ENCODE results near the gene TUBA4A. TPM values are rescaled to one million over a fixed set of nuclear protein-coding genes. Genes with fewer than 3 reads are reported as not detected.

Gene TUBA4A
- total and polyA plus RNA-seq, 9 of the 15 experiments (the other 6 are each of a cell fraction or from before 2014, with no cell fraction given), result 25.1 to 174 (median 42.4) TPM

DNA sequence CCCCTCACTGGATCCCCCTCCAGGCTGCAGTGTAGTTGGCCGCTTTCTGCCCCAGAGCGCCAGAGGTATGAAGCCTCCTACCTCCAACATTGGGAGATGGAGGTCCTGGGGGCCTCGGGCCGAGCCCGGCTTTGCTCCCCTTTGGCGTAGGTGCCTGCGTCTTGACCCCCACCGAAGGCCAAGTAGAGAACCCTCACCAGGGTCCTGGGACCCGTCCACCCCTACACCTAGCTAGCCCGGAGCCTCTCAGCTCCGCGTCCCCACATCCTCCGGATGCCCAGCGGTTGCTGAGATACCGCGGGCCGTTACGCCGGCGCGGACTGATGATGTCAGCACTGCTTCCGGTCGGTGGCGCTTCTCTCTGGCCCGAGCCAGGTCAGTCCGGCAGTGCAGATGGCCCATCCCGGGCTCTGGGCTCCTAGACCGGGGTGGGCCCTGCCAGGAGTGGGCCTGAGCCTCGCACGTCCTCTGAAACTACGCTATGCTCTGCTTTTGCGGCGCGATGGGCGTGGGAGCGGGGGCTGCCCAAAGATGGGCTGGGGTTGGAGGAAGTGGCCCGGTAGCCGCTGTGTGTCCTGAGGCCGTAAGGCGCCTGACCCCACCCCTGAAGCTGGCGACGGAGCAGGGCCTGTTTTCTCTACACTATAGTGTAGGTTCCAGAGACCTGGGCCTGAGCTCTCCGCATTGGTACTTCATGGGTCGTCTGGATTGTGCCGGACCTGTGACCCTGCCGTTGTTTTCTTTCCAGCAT is 8.4 kb downstream of the TUBA4A start, which contains the start of the genes GLB1L and STK16 (continued):
- TF ChIP-seq, protein P1, sequence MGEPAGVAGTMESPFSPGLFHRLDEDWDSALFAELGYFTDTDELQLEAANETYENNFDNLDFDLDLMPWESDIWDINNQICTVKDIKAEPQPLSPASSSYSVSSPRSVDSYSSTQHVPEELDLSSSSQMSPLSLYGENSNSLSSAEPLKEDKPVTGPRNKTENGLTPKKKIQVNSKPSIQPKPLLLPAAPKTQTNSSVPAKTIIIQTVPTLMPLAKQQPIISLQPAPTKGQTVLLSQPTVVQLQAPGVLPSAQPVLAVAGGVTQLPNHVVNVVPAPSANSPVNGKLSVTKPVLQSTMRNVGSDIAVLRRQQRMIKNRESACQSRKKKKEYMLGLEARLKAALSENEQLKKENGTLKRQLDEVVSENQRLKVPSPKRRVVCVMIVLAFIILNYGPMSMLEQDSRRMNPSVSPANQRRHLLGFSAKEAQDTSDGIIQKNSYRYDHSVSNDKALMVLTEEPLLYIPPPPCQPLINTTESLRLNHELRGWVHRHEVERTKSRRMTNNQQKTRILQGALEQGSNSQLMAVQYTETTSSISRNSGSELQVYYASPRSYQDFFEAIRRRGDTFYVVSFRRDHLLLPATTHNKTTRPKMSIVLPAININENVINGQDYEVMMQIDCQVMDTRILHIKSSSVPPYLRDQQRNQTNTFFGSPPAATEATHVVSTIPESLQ (CRISPR knock-in tag; IDR thresholded peaks at IDR 0.05), result no peak
- TF ChIP-seq ESRRA (IDR thresholded peaks at IDR 0.05; ENCODE audit: borderline replicate concordance, low read depth), result peak; percentile 59
- peak; percentile 89; the same call in 1 of the 2 replicates for TF ChIP-seq SIN3B (IDR thresholded peaks at IDR 0.05; ENCODE audit: low read depth)
- TF ChIP-seq, protein P2, sequence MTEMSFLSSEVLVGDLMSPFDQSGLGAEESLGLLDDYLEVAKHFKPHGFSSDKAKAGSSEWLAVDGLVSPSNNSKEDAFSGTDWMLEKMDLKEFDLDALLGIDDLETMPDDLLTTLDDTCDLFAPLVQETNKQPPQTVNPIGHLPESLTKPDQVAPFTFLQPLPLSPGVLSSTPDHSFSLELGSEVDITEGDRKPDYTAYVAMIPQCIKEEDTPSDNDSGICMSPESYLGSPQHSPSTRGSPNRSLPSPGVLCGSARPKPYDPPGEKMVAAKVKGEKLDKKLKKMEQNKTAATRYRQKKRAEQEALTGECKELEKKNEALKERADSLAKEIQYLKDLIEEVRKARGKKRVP (CRISPR knock-in tag; IDR thresholded peaks at IDR 0.05), result no peak
- TF ChIP-seq ZNF184 (CRISPR knock-in tag; IDR thresholded peaks at IDR 0.05), result no peak
- TF ChIP-seq RNF2 (IDR thresholded peaks at IDR 0.05), result no peak
- TF ChIP-seq, protein P3, sequence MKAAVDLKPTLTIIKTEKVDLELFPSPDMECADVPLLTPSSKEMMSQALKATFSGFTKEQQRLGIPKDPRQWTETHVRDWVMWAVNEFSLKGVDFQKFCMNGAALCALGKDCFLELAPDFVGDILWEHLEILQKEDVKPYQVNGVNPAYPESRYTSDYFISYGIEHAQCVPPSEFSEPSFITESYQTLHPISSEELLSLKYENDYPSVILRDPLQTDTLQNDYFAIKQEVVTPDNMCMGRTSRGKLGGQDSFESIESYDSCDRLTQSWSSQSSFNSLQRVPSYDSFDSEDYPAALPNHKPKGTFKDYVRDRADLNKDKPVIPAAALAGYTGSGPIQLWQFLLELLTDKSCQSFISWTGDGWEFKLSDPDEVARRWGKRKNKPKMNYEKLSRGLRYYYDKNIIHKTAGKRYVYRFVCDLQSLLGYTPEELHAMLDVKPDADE (conservative IDR thresholded peaks at IDR 0.05; ENCODE audit: control insufficient read depth, low read depth, low read length), result peak; percentile 63; the same call in 1 of the 2 replicates
- TF ChIP-seq, protein P4, sequence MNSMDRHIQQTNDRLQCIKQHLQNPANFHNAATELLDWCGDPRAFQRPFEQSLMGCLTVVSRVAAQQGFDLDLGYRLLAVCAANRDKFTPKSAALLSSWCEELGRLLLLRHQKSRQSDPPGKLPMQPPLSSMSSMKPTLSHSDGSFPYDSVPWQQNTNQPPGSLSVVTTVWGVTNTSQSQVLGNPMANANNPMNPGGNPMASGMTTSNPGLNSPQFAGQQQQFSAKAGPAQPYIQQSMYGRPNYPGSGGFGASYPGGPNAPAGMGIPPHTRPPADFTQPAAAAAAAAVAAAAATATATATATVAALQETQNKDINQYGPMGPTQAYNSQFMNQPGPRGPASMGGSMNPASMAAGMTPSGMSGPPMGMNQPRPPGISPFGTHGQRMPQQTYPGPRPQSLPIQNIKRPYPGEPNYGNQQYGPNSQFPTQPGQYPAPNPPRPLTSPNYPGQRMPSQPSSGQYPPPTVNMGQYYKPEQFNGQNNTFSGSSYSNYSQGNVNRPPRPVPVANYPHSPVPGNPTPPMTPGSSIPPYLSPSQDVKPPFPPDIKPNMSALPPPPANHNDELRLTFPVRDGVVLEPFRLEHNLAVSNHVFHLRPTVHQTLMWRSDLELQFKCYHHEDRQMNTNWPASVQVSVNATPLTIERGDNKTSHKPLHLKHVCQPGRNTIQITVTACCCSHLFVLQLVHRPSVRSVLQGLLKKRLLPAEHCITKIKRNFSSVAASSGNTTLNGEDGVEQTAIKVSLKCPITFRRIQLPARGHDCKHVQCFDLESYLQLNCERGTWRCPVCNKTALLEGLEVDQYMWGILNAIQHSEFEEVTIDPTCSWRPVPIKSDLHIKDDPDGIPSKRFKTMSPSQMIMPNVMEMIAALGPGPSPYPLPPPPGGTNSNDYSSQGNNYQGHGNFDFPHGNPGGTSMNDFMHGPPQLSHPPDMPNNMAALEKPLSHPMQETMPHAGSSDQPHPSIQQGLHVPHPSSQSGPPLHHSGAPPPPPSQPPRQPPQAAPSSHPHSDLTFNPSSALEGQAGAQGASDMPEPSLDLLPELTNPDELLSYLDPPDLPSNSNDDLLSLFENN (IDR thresholded peaks at IDR 0.05; ENCODE audit: low read depth in 2 of 2, low read length in 2 of 2), result no peak
- no peak for TF ChIP-seq BRF1 (IDR thresholded peaks at IDR 0.05; ENCODE audit: borderline replicate concordance, extremely low read depth, insufficient read length)
- TF ChIP-seq TEAD2 (tag; IDR thresholded peaks at IDR 0.05), result no peak
- TF ChIP-seq CHD2 (IDR thresholded peaks at IDR 0.05; ENCODE audit: low read depth, low read length), result 0 out of 2 replicates have a peak, but pooled peaks have one; percentile 18
- no peak for TF ChIP-seq JUN (IDR thresholded peaks at IDR 0.05; ENCODE audit: borderline replicate concordance, low read depth, low read length)
- TF ChIP-seq JUN (CRISPR knock-in tag; IDR thresholded peaks at IDR 0.05; ENCODE audit: borderline replicate concordance), result peak; percentile 25; the same call in 1 of the 2 replicates
- TF ChIP-seq POLR2G (IDR thresholded peaks at IDR 0.05; ENCODE audit: low read depth, low read length), result peak; percentile 98
- peak; percentile 68 for TF ChIP-seq TBP (optimal IDR thresholded peaks at IDR 0.05; ENCODE audit: low read depth, low read length)
- TF ChIP-seq NBN (IDR thresholded peaks at IDR 0.05; ENCODE audit: low read depth), result peak; percentile 43; the same call in 1 of the 2 replicates
- TF ChIP-seq FOXP1 (CRISPR knock-in tag; IDR thresholded peaks at IDR 0.05), result peak; percentile 55; the same call in 1 of the 2 replicates
- TF ChIP-seq, protein P5, sequence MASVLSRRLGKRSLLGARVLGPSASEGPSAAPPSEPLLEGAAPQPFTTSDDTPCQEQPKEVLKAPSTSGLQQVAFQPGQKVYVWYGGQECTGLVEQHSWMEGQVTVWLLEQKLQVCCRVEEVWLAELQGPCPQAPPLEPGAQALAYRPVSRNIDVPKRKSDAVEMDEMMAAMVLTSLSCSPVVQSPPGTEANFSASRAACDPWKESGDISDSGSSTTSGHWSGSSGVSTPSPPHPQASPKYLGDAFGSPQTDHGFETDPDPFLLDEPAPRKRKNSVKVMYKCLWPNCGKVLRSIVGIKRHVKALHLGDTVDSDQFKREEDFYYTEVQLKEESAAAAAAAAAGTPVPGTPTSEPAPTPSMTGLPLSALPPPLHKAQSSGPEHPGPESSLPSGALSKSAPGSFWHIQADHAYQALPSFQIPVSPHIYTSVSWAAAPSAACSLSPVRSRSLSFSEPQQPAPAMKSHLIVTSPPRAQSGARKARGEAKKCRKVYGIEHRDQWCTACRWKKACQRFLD (CRISPR knock-in tag; IDR thresholded peaks at IDR 0.05), result no peak
